SJSA1 (cell line): ENCODE results near the gene NETO2. TPM values are rescaled to one million over a fixed set of nuclear protein-coding genes. Genes with fewer than 3 reads are reported as not detected.
"Not testable (repeated sequence)": the region's sequence is repeated elsewhere in the genome, so short reads cannot be mapped to it uniquely, and the experiment has no call there.

Source experiments
- DNase-seq, 2 experiments: peaks; one replicate each; pipeline ENCODE4 v3.0.0-alpha.2; 2015 to 2020; ENCODE audit warnings: low spot score in 2 of 2, low read depth in 1 of 2
- H3K27ac ChIP-seq: fragments of 250-450 bp; sonication (Bioruptor Pico); 2 replicates; pipeline ENCODE4 v1.5.1; 2020; ENCODE audit warnings: mild to moderate bottlenecking, moderate library complexity
- H3K27me3 ChIP-seq: fragments of 250-450 bp; sonication (Bioruptor Pico); replicated peaks from 2 replicates; pipeline ENCODE4 v1.5.1; 2020; ENCODE audit warnings: mild to moderate bottlenecking, moderate library complexity
- H3K36me3 ChIP-seq: fragments of 250-450 bp; sonication (Bioruptor Pico); 2 replicates; pipeline ENCODE4 v1.5.1; 2020; ENCODE audit warnings: mild to moderate bottlenecking
- H3K4me1 ChIP-seq: fragments of 250-450 bp; sonication (Bioruptor Pico); replicated peaks from 2 replicates; pipeline ENCODE4 v1.6.1; 2021; ENCODE audit warnings: mild to moderate bottlenecking
- H3K4me3 ChIP-seq: fragments of 250-450 bp; sonication (Bioruptor Pico); 2 replicates; pipeline ENCODE4 v1.5.1; 2020; ENCODE audit warnings: mild to moderate bottlenecking
- H3K9me3 ChIP-seq: fragments of 250-450 bp; sonication (Bioruptor Pico); replicated peaks from 2 replicates; pipeline ENCODE4 v1.5.1; 2020; ENCODE audit warnings: mild to moderate bottlenecking
- total RNA-seq: library from RNA; depleted of rRNA; stranded (reverse); fragments of >200 nt; shearing (Covaris generic); gene quantifications from 2 replicates; pipeline ENCODE4 v1.2.3, GENCODE V29; 2014; rRNA removed

NETO2 gene, protein sequence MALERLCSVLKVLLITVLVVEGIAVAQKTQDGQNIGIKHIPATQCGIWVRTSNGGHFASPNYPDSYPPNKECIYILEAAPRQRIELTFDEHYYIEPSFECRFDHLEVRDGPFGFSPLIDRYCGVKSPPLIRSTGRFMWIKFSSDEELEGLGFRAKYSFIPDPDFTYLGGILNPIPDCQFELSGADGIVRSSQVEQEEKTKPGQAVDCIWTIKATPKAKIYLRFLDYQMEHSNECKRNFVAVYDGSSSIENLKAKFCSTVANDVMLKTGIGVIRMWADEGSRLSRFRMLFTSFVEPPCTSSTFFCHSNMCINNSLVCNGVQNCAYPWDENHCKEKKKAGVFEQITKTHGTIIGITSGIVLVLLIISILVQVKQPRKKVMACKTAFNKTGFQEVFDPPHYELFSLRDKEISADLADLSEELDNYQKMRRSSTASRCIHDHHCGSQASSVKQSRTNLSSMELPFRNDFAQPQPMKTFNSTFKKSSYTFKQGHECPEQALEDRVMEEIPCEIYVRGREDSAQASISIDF
- total RNA-seq: 5.6 and 10.7 TPM in 2 replicates

DNA sequence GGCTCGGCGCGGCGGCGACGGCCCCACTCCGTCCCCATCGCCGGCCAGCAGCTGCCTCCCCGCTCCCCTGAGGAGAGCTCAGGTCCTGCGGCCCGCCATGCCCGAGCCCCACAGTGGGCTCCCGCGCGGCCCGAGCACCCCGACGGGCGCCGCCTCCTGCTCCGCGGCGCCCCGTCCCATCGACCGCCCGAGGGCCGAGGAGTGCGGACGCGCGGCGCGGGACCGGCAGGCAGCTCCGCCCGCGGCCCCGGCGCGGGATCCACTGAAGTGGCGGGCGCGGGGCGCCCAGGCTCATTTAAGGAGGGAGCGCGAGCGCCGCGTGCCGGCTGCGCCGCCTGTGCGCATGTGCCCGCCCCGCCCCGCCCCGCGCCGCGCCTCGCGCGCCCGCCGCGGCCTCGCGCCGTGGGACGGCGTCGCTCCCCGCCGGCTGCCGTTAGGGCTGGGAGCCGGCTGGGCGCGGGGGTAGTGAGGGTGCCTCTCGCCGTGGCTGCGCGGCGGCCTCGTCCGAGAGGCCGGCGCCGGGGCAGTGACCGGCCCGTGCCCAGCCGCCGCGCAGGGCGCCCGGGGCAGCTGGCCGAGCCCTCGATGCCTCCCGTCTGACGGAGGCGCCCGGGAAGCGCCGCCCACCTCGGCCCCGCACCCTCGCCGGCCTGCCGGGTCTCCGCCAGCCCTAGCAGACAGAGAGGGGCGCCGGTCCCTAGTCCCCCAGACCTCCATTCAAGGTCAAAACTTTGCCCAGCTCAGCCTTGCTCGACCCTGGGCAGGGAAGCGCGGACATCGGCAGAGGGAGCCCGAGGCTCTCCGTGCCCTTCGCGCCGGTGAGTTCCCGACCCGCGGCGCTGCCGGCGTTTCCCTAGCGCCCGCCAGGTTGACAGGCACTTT, at the start of gene NETO2:
Gene NETO2 (minus strand): TSS at position 269 of the 882 bp plus-strand sequence. CDS start 333 bp downstream, outside the sequence.
- 0 out of 2 replicates have a peak, but pooled peaks cover 11% of the 10 kb centered on the region for H3K9me3 ChIP-seq
- no peak within 1 kb of the TSS for H3K27ac ChIP-seq
- peaks cover 28% of the 10 kb centered on the region for H3K4me1 ChIP-seq
- DNase-seq: peak; percentile 56 to 57
- H3K4me3 ChIP-seq: peak within 1 kb of the TSS; percentile 43
- H3K36me3 ChIP-seq: no peaks in the 10 kb centered on the region
- peaks cover 26% of the 10 kb centered on the region for H3K27me3 ChIP-seq

DNA sequence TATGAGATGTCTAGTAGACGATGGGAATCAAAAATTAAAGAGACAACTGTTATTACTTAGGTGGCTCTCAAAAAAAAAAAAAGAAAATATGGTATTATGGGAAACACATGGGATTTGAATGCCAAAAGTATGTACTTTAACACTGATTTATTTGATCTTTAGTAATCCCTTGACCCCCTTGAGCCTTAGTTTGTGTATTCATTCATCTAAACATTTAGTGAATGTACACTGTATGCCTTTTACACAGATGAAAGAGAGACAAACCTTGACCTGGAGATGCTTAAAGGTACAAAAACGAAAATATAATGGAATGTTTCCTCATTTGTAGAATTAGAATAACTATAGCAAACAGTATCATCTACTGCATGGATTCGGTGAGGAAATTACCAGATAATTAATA, 38.6 kb upstream of the NETO2 start:
- Histone ChIP-seq H3K36me3 (no peaks in the 10 kb centered on the region), H3K9me3 (no peaks in the 10 kb centered on the region), H3K4me3 (no peak overlapping the region), H3K4me1 (no peaks in the 10 kb centered on the region), H3K27ac (no peak overlapping the region), H3K27me3 (no peaks in the 10 kb centered on the region)
- DNase-seq: no peak

DNA sequence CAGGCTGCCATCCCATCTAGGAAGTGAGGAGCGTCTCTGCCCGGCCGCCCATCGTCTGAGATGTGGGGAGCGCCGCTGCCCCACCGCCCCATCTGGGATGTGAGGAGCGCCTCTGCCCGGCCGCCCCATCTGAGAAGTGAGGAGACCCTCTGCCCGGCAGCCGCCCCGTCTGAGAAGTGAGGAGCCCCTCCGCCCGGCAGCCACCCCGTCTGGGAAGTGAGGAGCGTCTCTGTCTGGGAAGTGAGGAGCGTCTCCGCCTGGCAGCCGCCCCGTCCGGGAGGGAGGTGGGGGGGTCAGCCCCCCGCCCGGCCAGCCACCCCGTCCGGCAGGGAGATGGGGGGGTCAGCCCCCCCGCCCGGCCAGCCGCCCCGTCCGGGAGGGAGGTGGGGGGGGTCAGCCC, 37.3 kb upstream of the NETO2 start:
- H3K4me1 ChIP-seq, DNase-seq, H3K27me3 ChIP-seq, H3K9me3 ChIP-seq, H3K27ac ChIP-seq, H3K4me3 ChIP-seq, H3K36me3 ChIP-seq: not testable (repeated sequence)

DNA sequence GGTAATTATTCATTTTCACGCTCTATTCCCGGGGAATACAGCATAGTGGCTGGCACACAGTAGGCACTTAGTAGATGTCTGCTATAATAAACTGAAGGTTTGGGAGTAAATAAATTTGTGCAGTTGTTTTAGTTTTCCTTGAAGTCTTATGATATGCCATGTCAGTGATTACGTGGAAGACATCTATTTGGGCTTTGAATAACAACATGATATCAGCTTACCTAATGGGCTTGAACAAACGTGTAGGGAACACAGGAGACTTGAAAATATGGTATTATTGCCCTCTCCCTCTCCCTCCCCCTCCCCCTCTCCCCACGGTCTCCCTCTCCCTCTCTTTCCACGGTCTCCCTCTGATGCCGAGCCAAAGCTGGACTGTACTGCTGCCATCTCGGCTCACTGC, 36.3 kb upstream of the NETO2 start:
- Histone ChIP-seq H3K27ac (no peak overlapping the region), H3K27me3 (no peaks in the 10 kb centered on the region), H3K9me3 (no peaks in the 10 kb centered on the region), H3K4me1 (no peaks in the 10 kb centered on the region), H3K4me3 (no peak overlapping the region), H3K36me3 (no peaks in the 10 kb centered on the region)
- DNase-seq: no peak

DNA sequence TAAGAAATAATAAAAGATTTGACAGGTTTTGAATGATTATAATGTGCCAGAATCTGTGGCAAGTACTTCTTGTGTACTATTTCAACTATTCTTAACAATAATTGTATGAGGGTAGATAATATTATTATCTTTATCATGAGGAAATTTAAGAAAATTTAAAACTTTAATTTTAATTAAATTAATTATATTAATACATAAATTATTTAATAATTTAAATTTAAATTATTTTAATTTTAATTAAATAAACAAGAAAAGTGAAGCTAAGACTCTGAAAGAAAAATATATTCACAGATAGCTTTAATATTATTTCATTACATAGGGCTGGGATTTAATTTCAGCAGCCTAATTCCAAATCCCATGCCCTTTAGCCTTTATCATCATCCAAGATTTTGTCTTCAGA, 31.4 kb upstream of the NETO2 start:
- H3K27ac ChIP-seq: no peak overlapping the region
- H3K36me3 ChIP-seq: no peaks in the 10 kb centered on the region
- no peak overlapping the region for H3K4me3 ChIP-seq
- no peaks in the 10 kb centered on the region for H3K9me3 ChIP-seq
- no peaks in the 10 kb centered on the region for H3K27me3 ChIP-seq
- H3K4me1 ChIP-seq: no peaks in the 10 kb centered on the region
- no peak for DNase-seq

DNA sequence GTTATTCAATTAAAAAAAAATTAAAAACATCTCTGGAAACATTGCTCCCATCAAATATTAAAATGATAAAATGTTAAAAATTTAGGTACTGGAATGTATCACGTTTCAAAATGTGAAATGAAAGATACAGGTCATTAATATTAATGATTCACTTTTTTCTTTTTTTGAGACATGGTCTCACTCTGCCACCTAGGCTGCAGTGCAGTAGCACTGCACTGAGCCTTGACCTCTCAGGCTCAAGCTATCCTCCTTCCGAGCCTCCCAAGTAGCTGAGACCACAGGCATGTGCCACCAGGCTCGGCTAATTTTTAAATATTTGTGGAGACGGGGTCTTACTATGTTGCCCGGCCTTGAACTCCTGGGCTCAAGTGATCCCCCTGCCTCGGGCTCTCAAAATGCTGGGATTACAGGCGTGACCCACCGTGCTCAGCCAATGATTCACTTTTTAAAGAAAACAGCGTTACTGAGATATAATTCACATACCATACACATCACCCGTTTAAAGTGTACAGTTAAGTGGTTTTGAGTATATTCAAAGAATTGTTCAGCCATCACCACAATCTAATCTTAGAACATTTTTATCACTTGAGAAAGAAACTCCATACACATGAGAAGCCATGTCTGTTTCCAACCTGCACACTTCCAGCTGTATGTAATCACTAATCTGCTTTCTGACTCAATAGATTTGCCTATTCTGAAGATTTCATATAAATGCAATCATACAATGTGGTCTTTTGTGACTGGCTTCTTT, 19.1 kb upstream of the NETO2 start:
- H3K9me3 ChIP-seq: no peaks in the 10 kb centered on the region
- H3K4me3 ChIP-seq: no peak overlapping the region
- no peak overlapping the region for H3K27ac ChIP-seq
- H3K36me3 ChIP-seq: no peaks in the 10 kb centered on the region
- no peak for DNase-seq
- H3K4me1 ChIP-seq: no peaks in the 10 kb centered on the region
- H3K27me3 ChIP-seq: no peaks in the 10 kb centered on the region

DNA sequence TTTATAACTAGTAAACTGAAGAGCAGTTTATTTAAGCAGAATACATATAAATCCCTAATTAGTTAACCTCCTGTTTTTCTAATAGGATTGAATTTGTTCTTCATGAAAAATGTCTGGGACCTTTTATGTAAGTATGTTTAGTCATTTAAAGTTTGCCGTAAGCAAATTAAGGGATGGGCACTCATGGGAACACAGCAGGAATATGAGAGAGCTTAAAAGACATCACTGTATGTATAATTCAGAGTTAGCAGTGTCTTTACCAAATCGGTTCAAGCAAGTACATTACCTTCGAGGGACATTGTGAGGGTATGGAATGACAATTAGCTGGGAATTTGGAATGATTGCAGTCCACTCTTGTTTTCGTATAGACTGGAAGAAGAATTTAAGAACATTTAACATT, 17.7 kb upstream of the NETO2 start:
- Histone ChIP-seq H3K4me1 (no peaks in the 10 kb centered on the region), H3K4me3 (no peak overlapping the region), H3K27me3 (no peaks in the 10 kb centered on the region), H3K27ac (no peak overlapping the region), H3K36me3 (no peaks in the 10 kb centered on the region), H3K9me3 (no peaks in the 10 kb centered on the region)
- DNase-seq: no peak

DNA sequence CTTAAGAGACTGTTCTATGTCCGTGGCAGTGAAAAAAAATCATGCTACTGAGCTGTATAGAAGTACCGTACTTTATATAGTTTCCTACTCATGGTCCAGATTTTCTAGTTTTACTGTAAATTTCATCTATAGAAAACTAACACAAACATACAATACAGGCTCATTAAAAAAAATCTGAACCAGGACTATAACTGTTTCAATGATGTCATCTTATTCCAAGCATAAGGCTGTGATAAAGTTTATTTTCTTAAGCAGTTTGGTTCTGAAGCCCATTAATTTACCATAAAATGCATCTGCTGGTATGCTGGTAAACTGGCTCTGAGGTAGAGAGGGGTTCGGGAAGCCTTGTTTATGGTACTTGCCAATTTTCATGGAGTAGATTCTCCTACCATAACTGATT, 16.7 kb upstream of the NETO2 start:
- Histone ChIP-seq H3K36me3 (no peaks in the 10 kb centered on the region), H3K27ac (no peak overlapping the region), H3K27me3 (no peaks in the 10 kb centered on the region), H3K4me3 (no peak overlapping the region), H3K4me1 (no peaks in the 10 kb centered on the region), H3K9me3 (no peaks in the 10 kb centered on the region)
- no peak for DNase-seq

DNA sequence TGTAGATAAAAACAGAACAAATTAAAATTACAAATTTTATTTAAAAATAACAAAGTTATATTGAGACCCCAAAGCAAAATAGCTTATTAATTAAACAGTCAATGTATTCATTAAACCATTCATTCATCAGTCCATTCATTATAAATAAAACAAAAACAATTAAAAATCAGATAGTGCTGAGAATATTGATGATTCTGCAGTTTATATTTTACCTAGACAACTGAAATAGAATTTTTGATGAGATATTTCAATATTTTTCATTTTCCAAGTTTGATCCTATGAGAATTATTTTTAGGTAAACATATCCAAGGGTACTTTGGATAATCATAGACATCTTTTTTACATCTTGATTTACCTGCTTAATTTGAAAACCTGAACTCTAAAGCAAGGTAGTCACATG, 15.2 kb upstream of the NETO2 start:
- H3K27me3 ChIP-seq: no peaks in the 10 kb centered on the region
- no peaks in the 10 kb centered on the region for H3K4me1 ChIP-seq
- H3K9me3 ChIP-seq: no peaks in the 10 kb centered on the region
- H3K4me3 ChIP-seq: no peak overlapping the region
- H3K27ac ChIP-seq: no peak overlapping the region
- no peak for DNase-seq
- no peaks in the 10 kb centered on the region for H3K36me3 ChIP-seq

DNA sequence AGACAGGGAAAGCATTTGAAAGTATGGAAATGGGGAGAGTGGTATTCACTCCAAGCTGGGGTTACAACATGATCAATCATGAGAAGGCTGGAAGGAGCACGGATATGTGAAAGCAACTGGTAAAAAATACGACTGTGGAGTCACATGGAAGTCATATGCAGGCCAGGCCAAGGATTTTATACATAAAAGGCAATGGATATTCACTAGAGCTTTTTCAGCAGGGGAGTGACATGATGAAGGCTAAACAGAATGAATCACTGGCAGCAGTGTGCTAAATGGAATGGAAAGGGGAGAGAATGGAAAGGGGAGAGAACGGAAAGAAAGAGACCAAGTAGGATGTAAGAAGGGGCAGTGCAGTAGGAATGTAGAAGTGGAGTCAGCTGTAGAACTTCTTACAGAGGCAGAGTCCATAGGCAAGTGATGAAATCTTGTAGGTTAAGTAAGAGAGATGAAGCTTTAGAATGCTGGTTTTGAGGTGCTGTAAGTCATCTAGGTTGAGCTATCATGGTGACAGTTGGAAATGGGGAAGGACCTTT, 13.0 kb upstream of the NETO2 start:
- Histone ChIP-seq H3K27me3 (no peaks in the 10 kb centered on the region), H3K4me3 (no peak overlapping the region), H3K36me3 (peaks cover 4% of the 10 kb centered on the region), H3K4me1 (no peaks in the 10 kb centered on the region), H3K27ac (no peak overlapping the region), H3K9me3 (no peaks in the 10 kb centered on the region)
- DNase-seq: no peak

DNA sequence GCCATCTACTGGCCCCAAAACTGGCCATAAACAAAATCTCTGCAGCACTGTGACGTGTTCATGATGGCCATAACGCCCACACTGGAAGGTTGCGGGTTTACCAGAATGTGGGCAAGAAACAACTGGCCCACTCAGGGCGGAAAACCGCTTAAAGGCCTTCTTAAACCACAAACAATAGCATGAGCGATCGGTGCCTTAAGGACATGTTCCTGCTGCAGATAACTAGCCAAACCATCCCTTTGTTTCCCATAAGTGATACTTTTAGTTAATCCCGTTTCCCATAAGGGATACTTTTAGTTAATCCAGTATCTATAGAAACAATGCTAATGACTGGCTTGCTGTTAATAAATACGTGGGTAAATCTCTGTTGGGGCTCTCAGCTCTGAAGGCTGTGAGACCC, 8.8 kb upstream of the NETO2 start:
- H3K9me3 ChIP-seq, H3K4me1 ChIP-seq, H3K27me3 ChIP-seq, H3K27ac ChIP-seq, DNase-seq, H3K4me3 ChIP-seq, H3K36me3 ChIP-seq: not testable (repeated sequence)

DNA sequence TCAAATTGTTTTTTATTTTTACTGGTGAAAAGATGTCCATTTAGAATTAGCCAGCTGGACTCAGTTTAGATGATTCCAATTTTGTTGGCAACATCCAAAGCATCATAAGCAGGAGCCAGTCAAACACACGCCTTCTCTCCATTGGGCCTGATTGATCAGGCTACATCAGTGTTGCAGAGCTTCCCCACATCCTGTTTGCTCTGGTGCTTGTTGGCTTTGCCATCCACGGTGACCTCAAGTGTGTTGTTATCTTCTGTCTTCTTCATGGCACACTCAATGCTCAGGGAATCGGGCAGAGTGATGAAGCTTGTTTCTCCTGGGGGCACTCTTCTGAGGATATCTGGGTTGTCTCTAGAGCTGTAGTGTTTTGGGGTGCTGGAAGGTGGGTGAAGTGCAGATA, 6.3 kb upstream of the NETO2 start:
- Histone ChIP-seq H3K27ac (no peak overlapping the region), H3K4me1 (no peaks in the 10 kb centered on the region), H3K27me3 (no peaks in the 10 kb centered on the region)

DNA sequence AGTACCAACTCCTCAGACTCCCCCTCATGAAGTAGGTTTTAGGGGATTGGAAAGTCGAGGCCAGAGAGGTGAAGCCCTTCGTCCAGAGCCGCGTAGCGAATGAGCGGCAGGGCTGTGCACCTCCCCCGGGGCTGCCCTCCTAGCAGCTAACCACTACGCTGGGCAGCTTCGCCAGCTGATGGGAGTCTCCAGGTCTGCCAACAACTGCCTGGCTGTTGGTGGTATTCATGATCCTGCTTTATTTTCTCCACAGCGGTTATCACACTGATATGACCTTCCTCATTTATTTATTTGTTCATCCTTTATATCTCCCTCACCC, 773 bp upstream of the NETO2 start:
- H3K9me3 ChIP-seq: 0 out of 2 replicates have a peak, but pooled peaks cover 11% of the 10 kb centered on the region
- H3K4me1 ChIP-seq: peaks cover 28% of the 10 kb centered on the region
- no peak overlapping the region for H3K27ac ChIP-seq
- no peaks in the 10 kb centered on the region for H3K36me3 ChIP-seq
- no peak for DNase-seq
- H3K27me3 ChIP-seq: peaks cover 26% of the 10 kb centered on the region
- peak overlapping the region; percentile 43 for H3K4me3 ChIP-seq

More for the DNA sequence above, 6.3 kb upstream of the NETO2 start:
- DNase-seq: no peak
- Histone ChIP-seq H3K9me3 (no peaks in the 10 kb centered on the region), H3K36me3 (peaks cover 4% of the 10 kb centered on the region), H3K4me3 (no peak overlapping the region)
